ENCODE results near the gene BCL2L12. TPM values are rescaled to one million over a fixed set of nuclear protein-coding genes. Genes with fewer than 3 reads are reported as not detected.
A peak's percentile ranks its signal among the peaks of the same experiment; 100 is the strongest.

BCL2L12 gene
- total RNA-seq, 4 donors from 2014 or later: 4.2 to 9.9 (median 6.0) TPM

- DNase-seq (ENCODE audit: extremely low spot score): no peak
- TF ChIP-seq POLR2A (IDR thresholded peaks at IDR 0.05; ENCODE audit: low read depth) (no peak), EP300 (IDR thresholded peaks at IDR 0.05) (no peak), CTCF (IDR thresholded peaks at IDR 0.05) (no peak), POLR2AphosphoS5 (IDR thresholded peaks at IDR 0.05) (no peak)
- whole genome bisulfite sequencing: 0% methylated on average over 1 of the region's 9 CpGs
- H3K27ac ChIP-seq (replicated peaks in 1 of 4): peak overlapping the region; percentile 86 to 91 (median 89)
- H3K36me3 ChIP-seq: peaks cover 8 to 50% (median 30%) of the 10 kb centered on the region in 4 donors
- H3K4me3 ChIP-seq: peak overlapping the region; percentile 59 to 71 (median 68)
- no peaks in the 10 kb centered on the region for H3K27me3 ChIP-seq
- intact Hi-C loops (cut with DNase I): no loop called here
- H3K9me3 ChIP-seq: no peaks in the 10 kb centered on the region
- peaks cover 18 to 37% (median 26%) of the 10 kb centered on the region in 4 donors for H3K4me1 ChIP-seq
Observed at GRCh38 chr19:49666120-49666444, 349 bp downstream of the BCL2L12 start.

GRCh38 chr19:49667473-49667872 lies 1.7 kb downstream of the BCL2L12 start:
- Histone ChIP-seq H3K4me3 (no peak overlapping the region), H3K36me3 (peaks cover 0 to 37% (median 16%) of the 10 kb centered on the region in 4 donors), H3K4me1 (peaks cover 23 to 43% (median 32%) of the 10 kb centered on the region in 4 donors), H3K9me3 (no peaks in the 10 kb centered on the region), H3K27ac (replicated peaks in 1 of 4) (no peak overlapping the region), H3K27me3 (no peaks in the 10 kb centered on the region)
- DNase-seq (ENCODE audit: extremely low spot score): no peak
- 90% methylated on average over 2 of the region's 2 CpGs for WGBS
- no peak for TF ChIP-seq POLR2A (IDR thresholded peaks at IDR 0.05; ENCODE audit: low read depth)
- TF ChIP-seq EP300 (IDR thresholded peaks at IDR 0.05): no peak
- no peak for TF ChIP-seq POLR2AphosphoS5 (IDR thresholded peaks at IDR 0.05)
- TF ChIP-seq CTCF (IDR thresholded peaks at IDR 0.05): no peak
- intact Hi-C loops (cut with DNase I): no loop called here

DNA sequence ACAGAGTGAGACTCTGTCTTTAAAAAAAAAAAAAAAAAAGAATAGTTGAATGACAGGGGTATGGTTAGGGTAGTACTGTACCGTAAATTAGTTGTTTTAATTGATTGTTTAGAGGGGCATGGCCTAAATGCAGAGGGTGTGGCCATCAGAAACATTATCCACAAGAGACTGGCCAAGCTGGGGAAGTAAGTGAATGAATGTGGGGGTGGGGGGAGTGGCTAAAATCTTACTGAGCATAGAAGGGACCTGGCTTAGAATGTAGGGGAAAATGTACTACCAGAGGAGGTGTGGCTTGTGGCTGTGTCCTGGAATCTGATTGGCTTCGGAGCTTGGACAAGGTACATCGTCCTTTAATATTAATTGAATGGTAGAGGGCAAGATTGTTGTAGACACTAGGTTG lies 3.8 kb downstream of the BCL2L12 start:
- Histone ChIP-seq H3K4me1 (peaks cover 15 to 29% (median 20%) of the 10 kb centered on the region in 4 donors), H3K9me3 (no peaks in the 10 kb centered on the region), H3K27me3 (no peaks in the 10 kb centered on the region), H3K4me3 (no peak overlapping the region), H3K36me3 (peaks cover 0 to 29% (median 9%) of the 10 kb centered on the region in 4 donors), H3K27ac (replicated peaks in 1 of 4) (no peak overlapping the region)
- DNase-seq (ENCODE audit: extremely low spot score): no peak
- WGBS: 92% methylated on average over 3 of the region's 3 CpGs
- intact Hi-C loops (cut with DNase I): no loop called here
- TF ChIP-seq CTCF (IDR thresholded peaks at IDR 0.05) (no peak), POLR2A (IDR thresholded peaks at IDR 0.05; ENCODE audit: low read depth) (no peak), EP300 (IDR thresholded peaks at IDR 0.05) (no peak), POLR2AphosphoS5 (IDR thresholded peaks at IDR 0.05) (no peak)

DNA sequence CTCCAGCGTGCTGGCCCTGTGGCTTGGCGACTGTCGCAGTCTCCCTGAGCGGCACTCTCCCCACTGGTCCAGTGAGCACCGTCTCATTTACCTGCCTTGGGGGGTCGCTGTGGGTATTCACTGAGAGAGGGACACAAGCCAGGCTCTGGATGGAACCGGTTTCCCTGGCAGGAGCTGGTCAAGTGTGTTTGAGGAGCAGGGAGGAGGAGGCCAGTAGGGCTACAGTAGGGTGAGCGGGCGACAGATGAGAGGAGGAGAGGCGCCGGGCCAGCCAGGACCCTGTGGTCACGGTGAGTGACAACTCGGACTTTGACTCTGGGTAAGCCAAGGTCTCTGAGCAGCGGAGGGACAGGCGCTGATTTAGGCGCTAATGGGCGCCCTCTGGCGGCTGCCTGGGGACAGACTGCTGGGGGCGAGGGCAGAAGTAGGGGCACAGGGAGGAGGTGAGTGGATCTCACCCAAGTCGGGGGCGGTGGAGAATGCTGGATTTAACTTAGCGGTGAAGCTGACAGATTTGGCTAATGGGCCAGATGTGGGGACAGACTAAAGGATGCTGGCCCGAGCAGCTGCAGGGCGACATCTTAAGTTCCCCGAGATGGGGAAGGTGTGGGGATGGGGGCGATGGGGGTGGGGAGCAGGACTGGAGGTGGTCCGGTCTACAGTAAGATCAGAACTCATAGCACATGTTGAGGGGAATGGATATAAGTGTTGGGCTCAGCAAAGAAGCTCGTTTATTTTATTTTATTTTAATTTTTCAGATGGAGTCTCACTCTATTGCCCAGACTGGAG lies 6.6 kb downstream of the BCL2L12 start:
- intact Hi-C loops (cut with DNase I): loop anchor here (5.0 kb wide), 1 partner anchor 100 kb away; no protein-coding TSS in a partner anchor
- Histone ChIP-seq H3K36me3 (peaks cover 0 to 29% (median 9%) of the 10 kb centered on the region in 4 donors), H3K27me3 (no peaks in the 10 kb centered on the region), H3K27ac (replicated peaks in 1 of 4) (peak overlapping the region in 3 of 4 donors; percentile 48 to 60 (median 50)), H3K9me3 (no peaks in the 10 kb centered on the region), H3K4me3 (peak overlapping the region in 1 of 4 donors; percentile 27), H3K4me1 (peaks cover 10 to 21% (median 17%) of the 10 kb centered on the region in 4 donors)
- 30% methylated on average over 26 of the region's 28 CpGs for WGBS
- TF ChIP-seq EP300 (IDR thresholded peaks at IDR 0.05) (no peak), POLR2AphosphoS5 (IDR thresholded peaks at IDR 0.05) (peak in 1 of 2 donors; percentile 64), POLR2A (IDR thresholded peaks at IDR 0.05; ENCODE audit: low read depth) (no peak), CTCF (IDR thresholded peaks at IDR 0.05) (peak; percentile 81 to 97 (median 83))
- DNase-seq (ENCODE audit: extremely low spot score): no peak
